Thymus (tissue), 11 donors: ENCODE data around the gene MYLK2. TPM values are rescaled to one million over a fixed set of nuclear protein-coding genes. Genes with fewer than 3 reads are reported as not detected.

Source experiments
- DNase-seq, 9 donors: peaks; one replicate each; pipeline ENCODE4 v3.0.0-alpha.2; 2013; ENCODE audit warnings: low spot score in 9 of 9, low read depth in 6 of 9, missing footprints in 1 of 9
- H3K27ac ChIP-seq, 2 donors: one replicate each; pipeline ENCODE4 v1.5.1; 2013; ENCODE audit warnings: control low read depth in 1 of 2, low read depth in 1 of 2, low read length in 1 of 2, mild to moderate bottlenecking in 1 of 2, moderate library complexity in 1 of 2
- H3K27me3 ChIP-seq, 2 donors: one replicate each; pipeline ENCODE4 v1.5.1; 2013; ENCODE audit warnings: low read length in 1 of 2; ENCODE audit not compliant: control insufficient read depth in 2 of 2, insufficient read depth in 1 of 2
- H3K36me3 ChIP-seq, 2 donors: one replicate each; pipeline ENCODE4 v1.5.1; 2013; ENCODE audit warnings: low read length in 1 of 2, mild to moderate bottlenecking in 1 of 2, moderate library complexity in 1 of 2; ENCODE audit not compliant: control insufficient read depth in 2 of 2, insufficient read depth in 2 of 2
- H3K4me1 ChIP-seq, 2 donors: one replicate each; pipeline ENCODE4 v1.5.1; 2013; ENCODE audit warnings: low read length in 2 of 2; ENCODE audit not compliant: control insufficient read depth in 2 of 2, insufficient read depth in 2 of 2
- H3K4me3 ChIP-seq, 2 donors: one replicate each; pipeline ENCODE4 v1.5.1; 2013; ENCODE audit warnings: low read length in 2 of 2, control low read depth in 1 of 2, mild to moderate bottlenecking in 1 of 2
- H3K9me3 ChIP-seq, 2 donors: one replicate each; pipeline ENCODE4 v1.5.1; 2013; ENCODE audit warnings: low read length in 1 of 2, mild to moderate bottlenecking in 1 of 2; ENCODE audit not compliant: control insufficient read depth in 2 of 2, insufficient read depth in 1 of 2
- WGBS: extraction: QIAGEN DNeasy Blood & Tissue Kit; methylation state at CpG from one replicate; pipeline ENCODE4 v1.1.7; 2013; 5-methylcytosine and 5-hydroxymethylcytosine counted together
- polyA plus RNA-seq: library from polyadenylated mRNA; stranded (reverse); fragments of 200-250 nt; gene quantifications from one replicate; pipeline ENCODE4 v1.2.3, GENCODE V29; 2013
- total RNA-seq: library from RNA; stranded (reverse); fragments of 120-200 nt; gene quantifications from one replicate; pipeline ENCODE4 v1.2.4, GENCODE V29; 2013
- donor health status: healthy.

The MYLK2 gene
- total and polyA plus RNA-seq, 2 donors = 0.66 to 1.4 TPM

DNA sequence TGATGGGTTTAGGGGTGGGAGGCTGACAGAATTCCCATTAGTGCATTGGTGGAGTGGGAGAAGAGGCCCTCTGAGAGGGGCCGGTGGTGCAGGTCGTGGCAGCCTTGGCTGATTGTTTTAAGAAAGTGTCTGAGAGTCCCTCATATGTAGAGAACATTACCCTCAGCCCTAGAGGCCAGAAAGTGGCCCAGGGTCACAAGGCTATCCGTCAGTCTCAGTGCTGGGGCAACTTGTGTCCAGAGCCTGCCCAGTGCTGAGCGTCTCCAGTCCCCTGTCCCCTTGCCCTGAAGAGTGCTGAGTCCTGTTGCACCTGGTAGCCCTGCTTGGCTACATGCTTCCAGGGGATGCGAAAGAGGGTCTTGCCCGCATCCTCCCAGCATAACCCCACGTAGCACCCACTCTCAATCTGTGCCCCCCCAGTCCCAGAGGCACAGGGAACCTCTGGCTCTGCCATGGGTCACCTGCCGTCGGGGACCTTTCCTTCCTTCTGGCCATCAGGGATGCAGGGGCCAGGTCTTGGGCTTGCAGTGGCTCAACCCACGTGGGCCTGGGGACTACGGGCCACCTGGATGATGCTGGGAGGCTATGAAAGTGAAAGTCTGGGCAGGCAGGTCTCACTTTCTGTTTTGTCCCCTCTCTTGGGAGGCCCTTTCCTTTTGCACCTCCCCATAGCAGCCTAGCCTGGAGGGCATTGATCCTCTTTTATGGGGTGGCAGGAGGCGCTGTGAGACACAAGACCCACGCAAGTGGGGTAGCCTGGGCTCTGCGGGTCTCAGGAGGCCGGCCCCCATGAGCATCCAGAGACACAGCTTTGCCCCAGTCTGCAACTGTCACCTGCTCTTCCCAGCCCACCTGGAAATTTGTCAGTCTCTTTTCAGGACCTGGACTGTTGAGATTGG lies 39.0 kb downstream of the MYLK2 start:
- Histone ChIP-seq H3K27me3 (peaks cover 4 to 49% of the 10 kb centered on the region in 2 donors), H3K4me3 (no peak overlapping the region), H3K36me3 (no peaks in the 10 kb centered on the region), H3K9me3 (no peaks in the 10 kb centered on the region), H3K4me1 (peaks cover 6 to 10% of the 10 kb centered on the region in 2 donors), H3K27ac (no peak overlapping the region)
- 73% methylated on average over 15 of the region's 15 CpGs for WGBS
- no peak for DNase-seq

DNA sequence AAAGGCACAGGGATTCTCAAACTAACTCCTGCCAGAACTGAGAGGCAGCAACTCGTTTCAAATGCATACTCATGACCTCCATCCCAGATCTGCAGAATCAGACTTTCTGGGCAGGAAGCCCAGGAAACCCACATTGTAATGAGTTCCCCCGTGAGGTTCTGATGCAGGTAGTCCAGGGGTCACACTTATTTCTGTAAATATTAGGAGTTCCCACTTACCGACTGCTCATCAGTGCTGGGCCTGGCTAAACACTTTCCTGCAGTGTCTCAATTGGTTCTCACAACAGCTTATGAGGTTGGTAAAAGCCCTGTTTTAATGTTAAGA lies 39.6 kb downstream of the MYLK2 start:
- DNase-seq = no peak
- Histone ChIP-seq H3K36me3 (no peaks in the 10 kb centered on the region), H3K27ac (no peak overlapping the region), H3K27me3 (peaks cover 4 to 49% of the 10 kb centered on the region in 2 donors), H3K9me3 (no peaks in the 10 kb centered on the region), H3K4me3 (no peak overlapping the region), H3K4me1 (peaks cover 6 to 10% of the 10 kb centered on the region in 2 donors)
- 17% methylated on average over 3 of the region's 3 CpGs for WGBS

DNA sequence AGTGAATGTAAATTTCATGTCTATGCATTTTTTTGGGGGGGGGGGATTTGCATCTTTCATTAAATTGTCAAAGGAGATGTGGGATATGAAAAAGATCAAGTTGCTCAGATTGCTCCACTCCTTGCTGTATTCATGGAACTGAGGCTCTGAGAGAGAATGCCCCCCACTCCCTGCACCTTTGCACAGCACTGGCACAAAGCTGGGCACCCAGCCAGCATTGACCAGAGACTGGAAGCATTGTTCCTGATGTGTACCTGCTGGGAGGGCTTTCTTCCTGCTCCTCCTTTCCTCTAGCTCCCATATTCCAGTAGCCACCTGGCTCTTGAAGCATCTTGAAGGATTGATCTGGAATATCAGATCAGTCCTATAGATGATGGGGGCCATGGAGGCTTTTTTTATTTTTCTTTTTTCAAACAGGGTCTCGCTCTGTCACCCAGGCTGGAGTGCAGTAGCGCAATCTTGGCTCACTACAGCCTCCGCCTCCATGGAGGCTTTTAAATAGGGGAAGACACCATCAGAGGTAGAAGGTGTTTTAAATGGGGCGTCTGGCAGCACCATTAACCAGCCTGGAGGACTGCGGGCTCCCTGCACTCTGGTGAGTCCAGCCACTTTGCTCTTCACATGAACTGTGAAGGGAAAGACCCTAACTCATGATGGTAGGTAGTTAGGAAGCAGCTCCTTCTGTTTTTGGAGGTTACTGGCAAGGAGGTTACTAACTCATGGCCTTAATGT lies 40.3 kb downstream of the MYLK2 start:
- Histone ChIP-seq H3K9me3 (no peaks in the 10 kb centered on the region), H3K27ac (no peak overlapping the region), H3K4me1 (peaks cover 6 to 10% of the 10 kb centered on the region in 2 donors), H3K36me3 (no peaks in the 10 kb centered on the region), H3K4me3 (no peak overlapping the region), H3K27me3 (peaks cover 4 to 48% of the 10 kb centered on the region in 2 donors)
- WGBS = 97% methylated on average over 5 of the region's 5 CpGs
- DNase-seq = no peak

DNA sequence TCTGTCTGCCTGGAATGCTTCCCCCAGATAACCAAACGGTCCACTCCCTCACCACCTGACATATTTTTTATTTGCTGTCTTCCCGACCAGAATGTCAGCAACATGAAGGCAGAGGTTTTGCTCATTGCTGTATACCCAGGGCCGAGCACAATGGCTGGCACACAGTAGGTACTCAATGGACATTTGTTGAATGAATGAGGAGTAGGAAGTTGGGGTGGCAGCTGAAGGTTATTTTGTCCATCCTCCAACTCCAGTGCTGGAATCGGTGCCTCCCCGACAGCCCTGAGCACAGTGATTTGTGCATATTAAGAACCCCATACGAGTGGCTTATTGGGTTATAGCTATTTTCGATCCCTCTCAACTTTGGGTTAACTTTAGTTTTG lies 40.8 kb downstream of the MYLK2 start:
- no peak for DNase-seq
- 85% methylated on average over 7 of the region's 7 CpGs for WGBS

DNA sequence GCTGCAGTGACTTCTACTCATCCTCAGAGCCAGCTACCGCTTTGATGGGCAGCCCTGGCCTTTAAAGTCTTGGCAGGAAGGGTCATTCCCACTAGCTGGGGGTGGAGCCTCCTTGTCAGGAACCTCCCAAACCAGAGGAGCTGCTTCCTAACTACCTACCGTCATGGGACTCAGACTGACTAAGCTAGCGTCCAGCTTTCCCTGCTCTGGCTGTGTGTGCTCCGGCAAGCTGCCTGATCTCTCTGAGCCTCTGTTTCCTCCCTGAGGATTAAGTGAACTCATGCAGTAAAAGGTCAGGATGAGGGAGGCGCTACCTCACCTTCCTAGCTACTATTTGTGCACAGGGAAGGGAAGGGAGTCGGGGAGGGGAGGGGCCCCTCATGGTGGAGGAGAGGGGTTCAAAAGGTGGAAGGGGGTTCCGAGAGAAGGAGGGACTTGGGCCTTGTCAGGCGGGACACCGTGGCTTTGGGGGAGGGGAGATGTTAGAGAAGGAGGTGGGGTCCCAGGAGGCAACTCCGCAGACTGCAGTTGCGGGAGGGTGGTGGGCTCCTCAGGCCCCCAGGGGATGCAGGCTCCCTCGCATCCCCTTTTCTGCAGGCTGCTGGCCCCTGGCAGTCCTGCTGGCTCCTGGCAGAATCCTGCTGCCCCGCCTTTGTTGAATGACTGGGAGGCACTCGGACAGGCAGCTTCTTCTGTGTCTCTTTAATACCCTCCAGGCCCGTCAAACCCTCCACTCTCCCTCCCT lies 41.4 kb downstream of the MYLK2 start:
- Histone ChIP-seq H3K27ac (no peak overlapping the region), H3K4me1 (peaks cover 6 to 10% of the 10 kb centered on the region in 2 donors), H3K27me3 (peaks cover 4 to 46% of the 10 kb centered on the region in 2 donors), H3K9me3 (no peaks in the 10 kb centered on the region), H3K4me3 (peak overlapping the region; percentile 26 to 53), H3K36me3 (no peaks in the 10 kb centered on the region)
- 45% methylated on average over 15 of the region's 15 CpGs for WGBS
- no peak for DNase-seq

More for the DNA sequence above, 40.8 kb downstream of the MYLK2 start:
- no peaks in the 10 kb centered on the region for H3K9me3 ChIP-seq
- H3K27me3 ChIP-seq = peaks cover 4 to 46% of the 10 kb centered on the region in 2 donors
- H3K4me1 ChIP-seq = peaks cover 6 to 10% of the 10 kb centered on the region in 2 donors
- H3K4me3 ChIP-seq = no peak overlapping the region
- H3K27ac ChIP-seq = no peak overlapping the region
- no peaks in the 10 kb centered on the region for H3K36me3 ChIP-seq

DNA sequence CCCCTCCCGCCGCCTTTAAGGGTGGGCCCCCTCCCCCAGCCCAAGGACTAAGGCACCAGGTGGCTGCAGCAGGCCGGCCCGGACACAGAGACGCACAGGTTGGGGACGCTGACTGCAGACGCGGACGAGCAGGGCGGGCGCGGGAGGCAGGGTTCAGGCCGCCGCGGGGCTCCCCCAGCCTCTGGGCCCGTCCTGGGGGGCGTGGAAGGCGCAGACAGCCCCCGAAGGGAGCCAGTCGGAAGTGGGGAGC lies 41.9 kb downstream of the MYLK2 start:
- H3K9me3 ChIP-seq = no peaks in the 10 kb centered on the region
- no peak overlapping the region for H3K27ac ChIP-seq
- H3K4me1 ChIP-seq = peaks cover 6 to 10% of the 10 kb centered on the region in 2 donors
- H3K27me3 ChIP-seq = peaks cover 2 to 46% of the 10 kb centered on the region in 2 donors
- no peaks in the 10 kb centered on the region for H3K36me3 ChIP-seq
- DNase-seq = peak in 1 of 9 donors; percentile 4
- 1% methylated on average over 20 of the region's 20 CpGs for WGBS
- H3K4me3 ChIP-seq = peak overlapping the region; percentile 26 to 53

DNA sequence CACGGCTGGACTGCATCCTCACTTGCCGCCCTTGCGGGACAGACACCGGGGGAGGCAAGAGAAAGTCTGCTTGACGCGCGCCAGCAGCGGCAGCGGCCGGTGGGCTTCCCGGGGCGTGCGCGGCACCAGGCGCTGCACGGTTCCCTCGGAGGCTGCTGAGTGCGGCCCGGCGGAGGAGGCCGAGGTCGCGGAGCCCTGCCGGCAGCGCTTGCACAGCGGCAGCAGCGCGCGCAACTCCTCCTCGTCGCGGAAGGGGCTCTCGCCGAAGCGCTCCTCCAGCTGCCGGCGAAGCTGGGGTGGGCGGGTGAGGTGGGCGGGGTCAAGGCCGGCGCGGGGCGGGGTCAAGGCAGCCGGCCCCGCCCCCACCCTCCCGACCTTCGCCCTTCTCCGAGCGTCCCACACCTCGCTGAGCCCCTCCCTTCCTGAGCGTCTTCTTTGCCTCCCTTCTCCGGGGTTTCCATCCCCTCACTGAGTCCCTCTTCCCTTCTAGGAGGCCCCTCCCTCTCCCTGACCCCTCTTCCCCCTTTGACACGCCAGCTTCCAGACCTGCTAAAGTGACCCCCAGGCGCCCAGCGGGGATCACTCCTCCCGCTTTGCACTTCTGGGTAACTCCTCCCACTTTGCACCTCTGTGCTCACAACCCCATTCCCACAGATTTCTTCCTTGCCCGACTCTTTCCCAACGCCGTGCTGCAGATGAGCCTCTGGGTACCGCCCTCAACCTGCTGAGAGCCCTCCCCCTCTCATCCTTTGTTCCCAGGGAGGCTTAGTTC lies 42.4 kb downstream of the MYLK2 start:
- no peak overlapping the region for H3K27ac ChIP-seq
- H3K36me3 ChIP-seq = no peaks in the 10 kb centered on the region
- H3K9me3 ChIP-seq = no peaks in the 10 kb centered on the region
- DNase-seq = peak; percentile 39 to 85 (median 63)
- peaks cover 6 to 10% of the 10 kb centered on the region in 2 donors for H3K4me1 ChIP-seq
- H3K4me3 ChIP-seq = peak overlapping the region; percentile 26 to 53
- H3K27me3 ChIP-seq = peaks cover 2 to 45% of the 10 kb centered on the region in 2 donors
- 12% methylated on average over 60 of the region's 60 CpGs for WGBS

DNA sequence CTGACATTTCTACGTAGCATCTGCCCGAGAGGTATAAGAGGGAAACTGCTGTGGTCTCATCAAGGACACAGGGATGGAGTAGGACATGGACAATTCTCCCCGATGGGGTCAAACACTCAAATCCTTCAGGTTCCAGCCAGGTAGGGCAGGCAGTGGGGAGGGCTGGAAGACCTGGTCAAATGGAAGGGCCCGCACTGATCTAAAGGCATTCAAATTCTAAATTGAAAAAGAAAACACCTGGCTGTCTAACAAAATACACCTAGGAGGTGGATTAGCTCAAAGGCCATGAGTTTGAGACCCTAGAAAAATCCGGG lies 43.0 kb downstream of the MYLK2 start:
- Histone ChIP-seq H3K9me3 (no peaks in the 10 kb centered on the region), H3K27ac (no peak overlapping the region), H3K36me3 (no peaks in the 10 kb centered on the region), H3K4me1 (peaks cover 6 to 10% of the 10 kb centered on the region in 2 donors), H3K4me3 (no peak overlapping the region), H3K27me3 (peaks cover 2 to 42% of the 10 kb centered on the region in 2 donors)
- no peak for DNase-seq
- 96% methylated on average over 5 of the region's 5 CpGs for WGBS
